PC-9 (cell line): Measurements from ENCODE around the gene NAPB. TPM values are rescaled to one million over a fixed set of nuclear protein-coding genes. Genes with fewer than 3 reads are reported as not detected.

Source experiments
- BruUV-seq: library from RNA; stranded (reverse); fragments of 400-500 nt; replicated peaks from 2 replicates; lab custom pipeline; 2021; lab: Mats Ljungman, UMichigan
- CTCF ChIA-PET: fragments of 300-600 bp; sonication (Branson Sonifier 250); formaldehyde crosslinking; loops from one replicate; lab custom pipeline; 2022; ENCODE audit warnings: antibody characterized with exemption; lab: Charles Lee
- POLR2A ChIA-PET: fragments of 300-600 bp; sonication (Branson Sonifier 250); formaldehyde crosslinking; loops from one replicate; lab custom pipeline; 2022; ENCODE audit warnings: antibody characterized with exemption; ENCODE audit not compliant: unreplicated experiment; lab: Charles Lee
- DNase-seq, 2 experiments: peaks; one replicate each; pipeline versions ENCODE4 v3.0.0 to v3.0.0-alpha.2; 2015 to 2022; ENCODE audit warnings: mixed read lengths in 1 of 2
- H2AFZ ChIP-seq: fragments of 200-600 bp; sonication (generic); 2 replicates; pipeline ENCODE4 v1.8.1; 2017; ENCODE audit warnings: antibody characterized with exemption
- H3F3A ChIP-seq: fragments of 200-600 bp; sonication (generic); 2 replicates; pipeline ENCODE4 v1.8.1; 2017; ENCODE audit warnings: antibody characterized with exemption, mild to moderate bottlenecking, low read depth; ENCODE audit not compliant: insufficient read depth
- H3K27ac ChIP-seq: fragments of 200-600 bp; sonication (generic); 2 replicates; pipeline ENCODE4 v1.6.1; 2016; ENCODE audit warnings: mixed run types
- H3K27me3 ChIP-seq: fragments of 200-600 bp; sonication (generic); 2 replicates; pipeline ENCODE4 v1.6.1; 2016; ENCODE audit warnings: low read depth, mixed run types; ENCODE audit not compliant: insufficient read depth
- H3K36me3 ChIP-seq: fragments of 200-600 bp; sonication (generic); 2 replicates; pipeline ENCODE4 v1.6.1; 2016; ENCODE audit warnings: low read depth, mixed run types
- H3K4me1 ChIP-seq: fragments of 200-600 bp; sonication (generic); replicated peaks from 2 replicates; pipeline ENCODE4 v1.6.1; 2016; ENCODE audit warnings: mixed run types; ENCODE audit not compliant: insufficient read depth
- H3K4me2 ChIP-seq: fragments of 200-600 bp; sonication (generic); 2 replicates; pipeline ENCODE4 v1.6.1; 2017; ENCODE audit warnings: mixed run types
- H3K4me3 ChIP-seq: fragments of 200-600 bp; sonication (generic); 2 replicates; pipeline ENCODE4 v1.6.1; 2016; ENCODE audit warnings: mixed run types
- H3K79me2 ChIP-seq: fragments of 200-600 bp; sonication (generic); 2 replicates; pipeline ENCODE4 v1.6.1; 2017; ENCODE audit warnings: low read depth, mixed run types
- H3K9me2 ChIP-seq: fragments of 200-600 bp; sonication (generic); 2 replicates; pipeline ENCODE4 v1.8.1; 2017; ENCODE audit warnings: mild to moderate bottlenecking; ENCODE audit not compliant: insufficient read depth
- H3K9me3 ChIP-seq: fragments of 200-600 bp; sonication (generic); 2 replicates; pipeline ENCODE4 v1.8.1; 2016; ENCODE audit warnings: low read depth; ENCODE audit not compliant: insufficient read depth
- H4K20me1 ChIP-seq: fragments of 200-600 bp; sonication (generic); 2 replicates; pipeline ENCODE4 v1.8.1; 2017; ENCODE audit not compliant: insufficient read depth
- EZH2 ChIP-seq: fragments of 200-600 bp; sonication (generic); IDR thresholded peaks from 2 replicates; pipeline ENCODE4 v1.8.0; 2017; ENCODE audit warnings: antibody characterized with exemption, low read depth
- intact Hi-C: fragments of 100-400 bp; cut with micrococcal nuclease; formaldehyde crosslinking; loops from one replicate; pipeline ENCODE4 v1.10.0; 2022; ENCODE audit not compliant: unreplicated experiment
- total RNA-seq: library from RNA; stranded (reverse); gene quantifications from 2 replicates; pipeline ENCODE4 v1.2.3, GENCODE V29; 2021
- TF ChIP-seq, protein P1 (sequence below): fragments of 200-600 bp; sonication (generic); conservative IDR thresholded peaks from 2 replicates; pipeline ENCODE4 v1.6.1; 2017; ENCODE audit warnings: mixed run types, antibody characterized with exemption, mild to moderate bottlenecking, moderate library complexity

The NAPB gene
- total RNA-seq, 1 experiment from 2014 or later: 16.5 TPM

DNA sequence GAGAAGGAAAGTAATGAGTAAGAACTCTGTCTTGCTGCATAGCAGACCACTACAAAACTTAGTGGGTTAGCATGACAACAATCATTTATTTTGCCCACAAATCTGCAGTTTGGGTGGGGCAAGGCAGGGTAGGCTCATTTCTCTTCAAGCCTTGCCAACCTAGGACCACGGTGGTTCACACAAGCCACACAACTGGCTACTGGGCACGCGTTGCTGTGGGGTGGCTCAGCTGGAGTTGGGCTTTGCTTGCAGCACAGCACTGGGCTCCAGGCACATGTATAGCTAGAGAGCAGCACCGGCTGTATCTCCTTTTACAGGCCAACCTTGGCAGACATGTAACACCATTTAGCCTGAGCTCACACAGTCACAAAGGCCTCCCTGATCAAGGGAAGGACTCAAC is 75.3 kb downstream of the NAPB start:
- no peaks in the 10 kb centered on the region; the same call in 1 of the 2 replicates for H3K9me3 ChIP-seq
- H4K20me1 ChIP-seq: no peaks in the 10 kb centered on the region
- H3K9me2 ChIP-seq: no peaks in the 10 kb centered on the region
- H3K79me2 ChIP-seq: peaks cover 4% of the 10 kb centered on the region
- H3K27me3 ChIP-seq: no peaks in the 10 kb centered on the region
- ChIA-PET CTCF (interaction anchor here (0.6 kb wide), 1 partner anchor 9 kb away, joined by 3 read pairs; no protein-coding TSS in a partner anchor), POLR2A (interaction anchor here (0.6 kb wide), 1 partner anchor 197 kb away, joined by 3 read pairs; no protein-coding TSS in a partner anchor)
- H2AFZ ChIP-seq: no peak overlapping the region
- no peak for DNase-seq
- BruUV-seq: no TSS peak
- peaks cover 18% of the 10 kb centered on the region for H3K4me1 ChIP-seq
- H3F3A ChIP-seq: peaks cover 22% of the 10 kb centered on the region
- H3K4me3 ChIP-seq: no peak overlapping the region
- intact Hi-C loops: no loop called here
- no peak overlapping the region for H3K27ac ChIP-seq
- H3K36me3 ChIP-seq: no peaks in the 10 kb centered on the region
- no peak for TF ChIP-seq EZH2
- TF ChIP-seq, protein P1, sequence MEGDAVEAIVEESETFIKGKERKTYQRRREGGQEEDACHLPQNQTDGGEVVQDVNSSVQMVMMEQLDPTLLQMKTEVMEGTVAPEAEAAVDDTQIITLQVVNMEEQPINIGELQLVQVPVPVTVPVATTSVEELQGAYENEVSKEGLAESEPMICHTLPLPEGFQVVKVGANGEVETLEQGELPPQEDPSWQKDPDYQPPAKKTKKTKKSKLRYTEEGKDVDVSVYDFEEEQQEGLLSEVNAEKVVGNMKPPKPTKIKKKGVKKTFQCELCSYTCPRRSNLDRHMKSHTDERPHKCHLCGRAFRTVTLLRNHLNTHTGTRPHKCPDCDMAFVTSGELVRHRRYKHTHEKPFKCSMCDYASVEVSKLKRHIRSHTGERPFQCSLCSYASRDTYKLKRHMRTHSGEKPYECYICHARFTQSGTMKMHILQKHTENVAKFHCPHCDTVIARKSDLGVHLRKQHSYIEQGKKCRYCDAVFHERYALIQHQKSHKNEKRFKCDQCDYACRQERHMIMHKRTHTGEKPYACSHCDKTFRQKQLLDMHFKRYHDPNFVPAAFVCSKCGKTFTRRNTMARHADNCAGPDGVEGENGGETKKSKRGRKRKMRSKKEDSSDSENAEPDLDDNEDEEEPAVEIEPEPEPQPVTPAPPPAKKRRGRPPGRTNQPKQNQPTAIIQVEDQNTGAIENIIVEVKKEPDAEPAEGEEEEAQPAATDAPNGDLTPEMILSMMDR: no peak
- H3K4me2 ChIP-seq: no peak overlapping the region

- no TSS peak for BruUV-seq
- POLR2A ChIA-PET: no interaction called here
- intact Hi-C loops: no loop called here
These were observed 77.0 kb downstream of the NAPB start for GRCh38 chr20:23344336-23344735.

GRCh38 chr20:23343590-23343989 is 77.7 kb downstream of the NAPB start:
- no peak overlapping the region for H3K27ac ChIP-seq
- no peak overlapping the region for H3K4me3 ChIP-seq
- H3K79me2 ChIP-seq: no peaks in the 10 kb centered on the region
- H3K4me1 ChIP-seq: peaks cover 8% of the 10 kb centered on the region
- ChIA-PET CTCF (interaction anchor here (0.6 kb wide), 1 partner anchor 991 kb away, joined by 3 read pairs; no protein-coding TSS in a partner anchor), POLR2A (no interaction called here)
- no peaks in the 10 kb centered on the region; the same call in 1 of the 2 replicates for H3K9me3 ChIP-seq
- no peaks in the 10 kb centered on the region for H3K36me3 ChIP-seq
- DNase-seq: no peak
- intact Hi-C loops: no loop called here
- peaks cover 4% of the 10 kb centered on the region for H3F3A ChIP-seq
- H2AFZ ChIP-seq: no peak overlapping the region
- no peak for TF ChIP-seq EZH2
- TF ChIP-seq, protein P1: no peak
- no TSS peak for BruUV-seq
- no peaks in the 10 kb centered on the region for H3K9me2 ChIP-seq
- no peak overlapping the region for H3K4me2 ChIP-seq
- H4K20me1 ChIP-seq: no peaks in the 10 kb centered on the region
- no peaks in the 10 kb centered on the region for H3K27me3 ChIP-seq

More at GRCh38 chr20:23344336-23344735, 77.0 kb downstream of the NAPB start:
- TF ChIP-seq, protein P1: no peak
- TF ChIP-seq EZH2: no peak
- no peaks in the 10 kb centered on the region for H3K79me2 ChIP-seq
- H3K27me3 ChIP-seq: no peaks in the 10 kb centered on the region
- no peak for DNase-seq
- no peaks in the 10 kb centered on the region for H4K20me1 ChIP-seq
- no peaks in the 10 kb centered on the region for H3K36me3 ChIP-seq
- H3K4me2 ChIP-seq: no peak overlapping the region
- CTCF ChIA-PET: no interaction called here
- H2AFZ ChIP-seq: no peak overlapping the region
- H3K4me1 ChIP-seq: peaks cover 16% of the 10 kb centered on the region
- no peak overlapping the region for H3K27ac ChIP-seq
- no peaks in the 10 kb centered on the region for H3K9me2 ChIP-seq
- H3K4me3 ChIP-seq: no peak overlapping the region
- H3K9me3 ChIP-seq: no peaks in the 10 kb centered on the region; the same call in 1 of the 2 replicates
- peaks cover 12% of the 10 kb centered on the region for H3F3A ChIP-seq
